ENCODE measurements around the gene STYXL1. TPM values are rescaled to one million over a fixed set of nuclear protein-coding genes. Genes with fewer than 3 reads are reported as not detected.

The STYXL1 gene
- total and polyA plus RNA-seq, 12 donors, result 20.9 to 82.0 (median 50.8) TPM

DNA sequence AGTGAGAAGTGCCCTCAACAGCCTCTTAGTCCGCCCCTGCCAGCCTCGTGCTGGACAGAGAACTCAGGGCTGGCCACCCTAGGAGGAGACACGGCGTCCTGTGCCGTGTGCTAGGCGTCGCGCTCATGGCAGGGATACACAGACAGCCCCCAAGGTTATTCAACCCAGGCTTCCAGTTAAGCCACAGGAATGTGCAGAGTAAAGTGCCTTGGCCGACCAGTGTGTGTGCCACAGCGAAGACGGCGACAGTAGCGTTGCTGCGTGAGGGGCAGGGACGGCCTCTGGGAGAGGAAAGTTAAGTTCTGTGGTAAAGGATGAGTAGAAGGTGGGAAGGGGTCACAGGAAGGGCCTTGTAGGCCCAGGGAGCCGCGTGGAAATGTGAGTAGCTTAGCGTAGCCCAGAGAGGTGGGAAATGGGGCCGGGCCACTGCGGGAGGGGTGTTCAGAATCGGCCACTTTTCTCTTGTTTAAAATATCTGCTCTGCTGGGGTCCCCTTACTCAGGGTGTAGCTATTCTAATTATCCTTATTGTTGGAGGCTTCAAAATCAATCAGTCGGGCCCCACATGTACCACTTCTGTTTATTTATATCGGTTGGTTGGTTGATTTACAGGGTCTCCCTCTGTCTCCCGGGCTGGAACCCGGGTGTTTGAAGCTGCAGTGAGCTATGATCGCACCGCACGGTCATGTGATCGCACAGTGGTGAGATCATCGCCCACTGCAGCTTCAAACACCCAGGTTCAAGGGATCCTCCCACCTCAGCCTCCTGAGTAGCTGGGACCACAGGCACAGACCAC is 77.9 kb downstream of the STYXL1 start:
- Histone ChIP-seq H3K4me1 (replicated peaks in 1 of 2) (peaks cover 40 to 72% of the 10 kb centered on the region in 2 donors), H3K27me3 (no peaks in the 10 kb centered on the region), H3K36me3 (replicated peaks in 1 of 2) (peaks cover 0 to 23% of the 10 kb centered on the region in 2 donors), H3K4me3 (no peak overlapping the region), H3K27ac (peak overlapping the region; percentile 90 to 99 (median 95)), H3K9me3 (replicated peaks in 1 of 3) (no peaks in the 10 kb centered on the region)
- 74 to 84% (median 81%) methylated on average over 27 to 30 of the region's 30 CpGs for WGBS, 4 donors
- intact Hi-C loops (cut with DNase I), result no loop called here
- peak in 3 of 7 donors; percentile 36 to 44 (median 41) for DNase-seq
- TF ChIP-seq, protein P1, sequence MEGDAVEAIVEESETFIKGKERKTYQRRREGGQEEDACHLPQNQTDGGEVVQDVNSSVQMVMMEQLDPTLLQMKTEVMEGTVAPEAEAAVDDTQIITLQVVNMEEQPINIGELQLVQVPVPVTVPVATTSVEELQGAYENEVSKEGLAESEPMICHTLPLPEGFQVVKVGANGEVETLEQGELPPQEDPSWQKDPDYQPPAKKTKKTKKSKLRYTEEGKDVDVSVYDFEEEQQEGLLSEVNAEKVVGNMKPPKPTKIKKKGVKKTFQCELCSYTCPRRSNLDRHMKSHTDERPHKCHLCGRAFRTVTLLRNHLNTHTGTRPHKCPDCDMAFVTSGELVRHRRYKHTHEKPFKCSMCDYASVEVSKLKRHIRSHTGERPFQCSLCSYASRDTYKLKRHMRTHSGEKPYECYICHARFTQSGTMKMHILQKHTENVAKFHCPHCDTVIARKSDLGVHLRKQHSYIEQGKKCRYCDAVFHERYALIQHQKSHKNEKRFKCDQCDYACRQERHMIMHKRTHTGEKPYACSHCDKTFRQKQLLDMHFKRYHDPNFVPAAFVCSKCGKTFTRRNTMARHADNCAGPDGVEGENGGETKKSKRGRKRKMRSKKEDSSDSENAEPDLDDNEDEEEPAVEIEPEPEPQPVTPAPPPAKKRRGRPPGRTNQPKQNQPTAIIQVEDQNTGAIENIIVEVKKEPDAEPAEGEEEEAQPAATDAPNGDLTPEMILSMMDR (IDR thresholded peaks at IDR 0.05), result no peak
- TF ChIP-seq POLR2A (IDR thresholded peaks at IDR 0.05), result no peak

DNA sequence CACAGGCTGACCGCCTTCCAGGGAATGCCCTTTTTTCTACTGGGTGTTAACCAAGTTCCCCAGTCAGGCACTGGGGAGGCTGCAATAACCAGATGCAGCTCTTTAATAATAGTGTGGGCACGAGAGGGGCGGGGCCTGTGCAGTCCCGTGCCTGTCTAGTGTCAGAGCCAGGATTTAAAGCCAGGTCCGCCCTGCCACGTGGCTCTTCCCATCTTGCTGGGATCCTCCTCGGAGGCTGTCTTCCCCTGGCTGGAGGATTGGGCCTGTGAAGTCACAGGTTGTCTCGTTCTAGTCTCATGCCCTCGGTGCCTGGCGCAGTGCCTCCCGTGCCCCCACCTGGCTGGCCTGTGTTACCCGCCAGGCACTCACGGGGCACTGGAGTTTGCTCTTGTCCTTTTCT is 78.6 kb downstream of the STYXL1 start:
- intact Hi-C loops (cut with DNase I), result no loop called here
- Histone ChIP-seq H3K4me1 (replicated peaks in 1 of 2) (peaks cover 42 to 77% of the 10 kb centered on the region in 2 donors), H3K27ac (peak overlapping the region; percentile 90 to 99 (median 95)), H3K27me3 (no peaks in the 10 kb centered on the region), H3K9me3 (replicated peaks in 1 of 3) (no peaks in the 10 kb centered on the region), H3K36me3 (replicated peaks in 1 of 2) (peaks cover 0 to 20% of the 10 kb centered on the region in 2 donors), H3K4me3 (no peak overlapping the region)
- peak in 6 of 7 donors; percentile 54 to 85 (median 78) for DNase-seq
- 55 to 67% (median 57%) methylated on average over 7 to 13 of the region's 13 CpGs for WGBS, 4 donors
- TF ChIP-seq POLR2A (IDR thresholded peaks at IDR 0.05), result peak in 1 of 2 donors; percentile 36
- TF ChIP-seq, protein P1 (IDR thresholded peaks at IDR 0.05), result no peak

DNA sequence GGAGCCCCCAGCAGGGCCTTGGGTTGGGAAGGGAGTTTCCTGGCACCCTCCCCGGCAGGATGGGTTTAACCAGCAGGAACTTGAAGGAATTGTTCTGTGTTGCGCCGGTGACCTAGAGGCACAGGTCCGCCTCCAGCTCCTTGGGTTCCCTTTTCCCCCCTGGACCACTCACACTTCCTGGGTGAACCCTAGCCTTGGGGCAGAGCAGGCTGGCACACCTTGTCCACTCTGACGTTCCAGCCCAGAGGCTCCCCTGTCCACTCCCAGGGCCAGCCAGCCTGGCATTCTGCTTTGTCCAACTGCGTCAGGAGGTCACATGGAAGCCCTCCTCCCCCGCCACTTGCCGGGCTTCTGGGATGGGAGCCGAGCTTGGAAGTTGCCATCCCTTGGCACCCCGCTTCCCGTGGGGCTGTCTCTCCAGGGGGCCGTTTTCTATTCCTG is 79.2 kb downstream of the STYXL1 start:
- Histone ChIP-seq H3K9me3 (replicated peaks in 1 of 3) (no peaks in the 10 kb centered on the region), H3K27ac (peak overlapping the region; percentile 90 to 99 (median 95)), H3K4me1 (replicated peaks in 1 of 2) (peaks cover 43 to 81% of the 10 kb centered on the region in 2 donors), H3K27me3 (no peaks in the 10 kb centered on the region), H3K36me3 (replicated peaks in 1 of 2) (peaks cover 0 to 14% of the 10 kb centered on the region in 2 donors), H3K4me3 (no peak overlapping the region)
- peak; percentile 82 to 92 (median 89) for DNase-seq
- no peak for TF ChIP-seq POLR2A (IDR thresholded peaks at IDR 0.05)
- TF ChIP-seq, protein P1 (IDR thresholded peaks at IDR 0.05), result no peak
- 26 to 54% (median 41%) methylated on average over 7 to 12 of the region's 12 CpGs for WGBS, 4 donors
- intact Hi-C loops (cut with DNase I), result no loop called here

DNA sequence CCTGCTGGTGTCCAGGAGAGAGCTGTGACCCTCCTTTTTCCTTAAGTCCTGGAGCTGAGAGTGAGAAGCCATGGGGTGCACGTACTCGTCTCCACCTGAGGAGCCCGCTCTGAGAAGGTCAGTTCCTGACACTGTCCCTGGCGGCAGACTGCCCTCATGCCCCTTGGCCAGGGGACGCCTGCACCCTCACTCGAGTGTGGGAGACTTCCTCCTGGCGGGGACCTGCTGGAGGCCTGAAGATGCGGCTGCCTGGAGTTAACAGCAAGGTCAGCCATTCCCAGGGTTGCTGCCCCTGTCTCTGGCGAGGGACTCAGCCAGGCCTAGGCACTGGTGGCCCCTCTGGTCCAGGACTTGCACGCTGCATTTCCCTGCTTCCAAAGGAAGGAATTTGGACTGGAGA is 79.8 kb downstream of the STYXL1 start:
- WGBS, 4 donors, result 54 to 76% (median 61%) methylated on average over 5 to 10 of the region's 10 CpGs
- H3K4me3 ChIP-seq, result no peak overlapping the region
- intact Hi-C loops (cut with DNase I), result no loop called here
- no peak for TF ChIP-seq POLR2A (IDR thresholded peaks at IDR 0.05)
- TF ChIP-seq, protein P1 (IDR thresholded peaks at IDR 0.05), result no peak
- peaks cover 0 to 9% of the 10 kb centered on the region in 2 donors for H3K36me3 ChIP-seq (replicated peaks in 1 of 2)
- H3K27ac ChIP-seq, result peak overlapping the region; percentile 90 to 99 (median 95)
- no peak for DNase-seq
- peaks cover 49 to 87% of the 10 kb centered on the region in 2 donors for H3K4me1 ChIP-seq (replicated peaks in 1 of 2)
- H3K27me3 ChIP-seq, result no peaks in the 10 kb centered on the region
- H3K9me3 ChIP-seq (replicated peaks in 1 of 3), result no peaks in the 10 kb centered on the region
